HepG2 (cell line): Measurements from ENCODE around the gene SLC39A1. TPM values are rescaled to one million over a fixed set of nuclear protein-coding genes. Genes with fewer than 3 reads are reported as not detected.

ENCODE experiments used
- DMTF1 ChIP-seq: sonication (generic); formaldehyde crosslinking; IDR thresholded peaks from 2 replicates; pipeline ENCODE4 v1.4.0; 2020; ENCODE audit warnings: mild to moderate bottlenecking, missing genetic modification reagents
- ZNF17 ChIP-seq: sonication (generic); formaldehyde crosslinking; IDR thresholded peaks from 2 replicates; pipeline ENCODE4 v1.5.0; 2020; ENCODE audit warnings: mild to moderate bottlenecking, missing genetic modification reagents
- ZNF749 ChIP-seq: sonication (generic); formaldehyde crosslinking; IDR thresholded peaks from 2 replicates; pipeline ENCODE4 v1.8.0; 2022; ENCODE audit warnings: mild to moderate bottlenecking, missing genetic modification reagents, moderate library complexity, borderline replicate concordance
- polyA plus RNA-seq, 8 experiments: library from polyadenylated mRNA; depleted of rRNA in 3 of 8; stranded (reverse) in 7 of 8; unstranded in 1 of 8; fragments of >200 nt; fragmentation: Illumina TruSeq in 4 of 8; extraction: Trizol in 4 of 8; gene quantifications; 2 replicates each; pipeline versions ENCODE4 v1.2.1 to v1.2.3, GENCODE V29; 2011 to 2016; ENCODE audit warnings: low read depth in 4 of 8, missing spikeins in 1 of 8, mixed read lengths in 1 of 8; ENCODE audit not compliant: insufficient read depth in 1 of 8
- total RNA-seq, 5 experiments: library from RNA; depleted of rRNA; stranded (reverse); fragments of >200 nt; fragmentation: Illumina TruSeq; extraction: Trizol; gene quantifications; 2 replicates each; pipeline ENCODE4 v1.2.3, GENCODE V29; 2016; ENCODE audit warnings: low read depth in 1 of 5
- TF ChIP-seq, protein P1 (sequence below): sonication (generic); formaldehyde crosslinking; conservative IDR thresholded peaks from 2 replicates; pipeline ENCODE4 v1.4.0; 2020; ENCODE audit warnings: missing genetic modification reagents
- TF ChIP-seq, protein P2 (sequence below): sonication (generic); formaldehyde crosslinking; IDR thresholded peaks from 2 replicates; pipeline ENCODE4 v1.5.0; 2020; ENCODE audit warnings: mild to moderate bottlenecking, missing genetic modification reagents

SLC39A1 gene
- total and polyA plus RNA-seq, 2 of the 13 experiments (the other 11 are each of a cell fraction or from before 2014, with no cell fraction given), result 71.2 to 78.4 TPM

GRCh38 chr1:153978274-153978909, 15.1 kb upstream of the SLC39A1 start (continued):
- TF ChIP-seq DMTF1 (CRISPR knock-in tag) (0 out of 2 replicates have a peak, but pooled peaks have one; percentile 18), ZNF749 (CRISPR knock-in tag) (0 out of 2 replicates have a peak, but pooled peaks have one; percentile 20), ZNF17 (CRISPR knock-in tag) (no peak)
- TF ChIP-seq, protein P1, sequence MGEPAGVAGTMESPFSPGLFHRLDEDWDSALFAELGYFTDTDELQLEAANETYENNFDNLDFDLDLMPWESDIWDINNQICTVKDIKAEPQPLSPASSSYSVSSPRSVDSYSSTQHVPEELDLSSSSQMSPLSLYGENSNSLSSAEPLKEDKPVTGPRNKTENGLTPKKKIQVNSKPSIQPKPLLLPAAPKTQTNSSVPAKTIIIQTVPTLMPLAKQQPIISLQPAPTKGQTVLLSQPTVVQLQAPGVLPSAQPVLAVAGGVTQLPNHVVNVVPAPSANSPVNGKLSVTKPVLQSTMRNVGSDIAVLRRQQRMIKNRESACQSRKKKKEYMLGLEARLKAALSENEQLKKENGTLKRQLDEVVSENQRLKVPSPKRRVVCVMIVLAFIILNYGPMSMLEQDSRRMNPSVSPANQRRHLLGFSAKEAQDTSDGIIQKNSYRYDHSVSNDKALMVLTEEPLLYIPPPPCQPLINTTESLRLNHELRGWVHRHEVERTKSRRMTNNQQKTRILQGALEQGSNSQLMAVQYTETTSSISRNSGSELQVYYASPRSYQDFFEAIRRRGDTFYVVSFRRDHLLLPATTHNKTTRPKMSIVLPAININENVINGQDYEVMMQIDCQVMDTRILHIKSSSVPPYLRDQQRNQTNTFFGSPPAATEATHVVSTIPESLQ, result 0 out of 2 replicates have a peak, but pooled peaks have one; percentile 30
- TF ChIP-seq, protein P2, sequence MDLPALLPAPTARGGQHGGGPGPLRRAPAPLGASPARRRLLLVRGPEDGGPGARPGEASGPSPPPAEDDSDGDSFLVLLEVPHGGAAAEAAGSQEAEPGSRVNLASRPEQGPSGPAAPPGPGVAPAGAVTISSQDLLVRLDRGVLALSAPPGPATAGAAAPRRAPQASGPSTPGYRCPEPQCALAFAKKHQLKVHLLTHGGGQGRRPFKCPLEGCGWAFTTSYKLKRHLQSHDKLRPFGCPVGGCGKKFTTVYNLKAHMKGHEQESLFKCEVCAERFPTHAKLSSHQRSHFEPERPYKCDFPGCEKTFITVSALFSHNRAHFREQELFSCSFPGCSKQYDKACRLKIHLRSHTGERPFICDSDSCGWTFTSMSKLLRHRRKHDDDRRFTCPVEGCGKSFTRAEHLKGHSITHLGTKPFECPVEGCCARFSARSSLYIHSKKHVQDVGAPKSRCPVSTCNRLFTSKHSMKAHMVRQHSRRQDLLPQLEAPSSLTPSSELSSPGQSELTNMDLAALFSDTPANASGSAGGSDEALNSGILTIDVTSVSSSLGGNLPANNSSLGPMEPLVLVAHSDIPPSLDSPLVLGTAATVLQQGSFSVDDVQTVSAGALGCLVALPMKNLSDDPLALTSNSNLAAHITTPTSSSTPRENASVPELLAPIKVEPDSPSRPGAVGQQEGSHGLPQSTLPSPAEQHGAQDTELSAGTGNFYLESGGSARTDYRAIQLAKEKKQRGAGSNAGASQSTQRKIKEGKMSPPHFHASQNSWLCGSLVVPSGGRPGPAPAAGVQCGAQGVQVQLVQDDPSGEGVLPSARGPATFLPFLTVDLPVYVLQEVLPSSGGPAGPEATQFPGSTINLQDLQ (CRISPR knock-in tag), result no peak
